HG03342 (cell line): ENCODE results near the gene DLX4.

Experiments
- ATAC-seq: cut with Tn5 transposase; IDR thresholded peaks from one replicate; pipeline ENCODE4 v1.9.1; 2021; ENCODE audit warnings: mild to moderate bottlenecking, moderate library complexity; ENCODE audit not compliant: unreplicated experiment

DLX4 gene

GRCh38 chr17:49969134-49969759 lies at the start of gene DLX4:
TSS of gene DLX4 (plus strand) at chr17:49969190. CDS start at chr17:49969469, 279 bp downstream.
- ATAC-seq = no peak

- no peak for ATAC-seq
These were observed 48.8 kb upstream of the DLX4 start for GRCh38 chr17:49920030-49920769.

GRCh38 chr17:49922095-49922494 lies 46.9 kb upstream of the DLX4 start:
- ATAC-seq = no peak

GRCh38 chr17:49924116-49924515 lies 44.9 kb upstream of the DLX4 start:
- ATAC-seq = no peak

- ATAC-seq = no peak
These were observed 44.4 kb upstream of the DLX4 start for GRCh38 chr17:49924589-49924988.

GRCh38 chr17:49925921-49926320 lies 43.1 kb upstream of the DLX4 start:
- ATAC-seq = no peak

GRCh38 chr17:49926886-49927285 lies 42.1 kb upstream of the DLX4 start:
- no peak for ATAC-seq

- ATAC-seq = no peak
These were observed 40.7 kb upstream of the DLX4 start for GRCh38 chr17:49928126-49928800.

- no peak for ATAC-seq
These were observed 40.0 kb upstream of the DLX4 start for GRCh38 chr17:49928837-49929475.

GRCh38 chr17:49930880-49931279 lies 38.1 kb upstream of the DLX4 start:
- no peak for ATAC-seq

GRCh38 chr17:49931416-49932137 lies 37.4 kb upstream of the DLX4 start:
- ATAC-seq = no peak

- ATAC-seq = no peak
These were observed 36.8 kb upstream of the DLX4 start for GRCh38 chr17:49932138-49932723.

- ATAC-seq = no peak
These were observed 36.1 kb upstream of the DLX4 start for GRCh38 chr17:49932901-49933300.

GRCh38 chr17:49935526-49936210 lies 33.3 kb upstream of the DLX4 start:
- ATAC-seq = no peak

- no peak for ATAC-seq
These were observed 32.6 kb upstream of the DLX4 start for GRCh38 chr17:49936386-49936785.

- ATAC-seq = no peak
These were observed 29.7 kb upstream of the DLX4 start for GRCh38 chr17:49939318-49939717.

- ATAC-seq = no peak
These were observed 27.6 kb upstream of the DLX4 start for GRCh38 chr17:49941427-49941826.

- no peak for ATAC-seq
These were observed 26.0 kb upstream of the DLX4 start for GRCh38 chr17:49942947-49943346.

- ATAC-seq = no peak
These were observed 24.6 kb upstream of the DLX4 start for GRCh38 chr17:49944273-49944870.

- no peak for ATAC-seq
These were observed 22.8 kb upstream of the DLX4 start for GRCh38 chr17:49946208-49946607.
